Activated T-cell treated with anti-CD3 and anti-CD28 coated beads, Interleukin-2, amount 50 U/mL, for 24 hours (primary cell): ENCODE results near the gene EPDR1.

Experiments
- DNase-seq: peaks from one replicate; pipeline ENCODE4 v3.0.0-alpha.2; 2020
- H3K27ac Mint-ChIP-seq: 2 replicates; pipeline ENCODE4 v1.8.0; 2020; ENCODE audit warnings: mild to moderate bottlenecking, mixed read lengths
- H3K27me3 Mint-ChIP-seq: 2 replicates; pipeline ENCODE4 v1.8.0; 2020; ENCODE audit warnings: mixed read lengths
- H3K36me3 Mint-ChIP-seq: 2 replicates; pipeline ENCODE4 v1.8.0; 2020; ENCODE audit warnings: low read depth, mixed read lengths
- H3K4me1 Mint-ChIP-seq: 2 replicates; pipeline ENCODE4 v1.8.0; 2020; ENCODE audit warnings: low read depth, mixed read lengths
- H3K4me3 Mint-ChIP-seq: 2 replicates; pipeline ENCODE4 v1.8.0; 2020; ENCODE audit warnings: mild to moderate bottlenecking, moderate library complexity, mixed read lengths
- H3K9me3 Mint-ChIP-seq: 2 replicates; pipeline ENCODE4 v1.8.0; 2020; ENCODE audit warnings: mixed read lengths

The EPDR1 gene

DNA sequence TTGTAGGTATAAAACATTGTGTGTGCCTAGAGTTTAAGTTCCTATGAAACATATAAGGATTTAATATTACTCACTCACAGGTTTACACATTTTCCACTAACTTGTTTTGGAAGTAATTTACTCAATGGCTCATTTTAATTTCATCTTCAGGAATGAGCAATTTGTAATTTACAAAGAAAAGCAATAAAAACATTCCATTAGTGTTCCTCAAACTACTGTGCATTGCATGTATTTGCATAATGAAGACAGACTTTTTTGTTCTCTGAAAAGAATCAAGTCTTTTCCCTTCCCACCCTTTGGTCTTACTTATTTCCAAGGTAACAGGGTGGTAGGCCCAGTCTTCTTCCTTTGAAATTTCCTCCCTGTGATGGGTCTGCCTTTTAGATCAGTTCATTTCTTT, 61.2 kb downstream of the EPDR1 start:
- Mint-ChIP-seq H3K27me3 (no peaks in the 10 kb centered on the region), H3K27ac (no peak overlapping the region), H3K9me3 (no peaks in the 10 kb centered on the region), H3K4me1 (no peaks in the 10 kb centered on the region), H3K4me3 (no peak overlapping the region), H3K36me3 (no peaks in the 10 kb centered on the region)
- no peak for DNase-seq

DNA sequence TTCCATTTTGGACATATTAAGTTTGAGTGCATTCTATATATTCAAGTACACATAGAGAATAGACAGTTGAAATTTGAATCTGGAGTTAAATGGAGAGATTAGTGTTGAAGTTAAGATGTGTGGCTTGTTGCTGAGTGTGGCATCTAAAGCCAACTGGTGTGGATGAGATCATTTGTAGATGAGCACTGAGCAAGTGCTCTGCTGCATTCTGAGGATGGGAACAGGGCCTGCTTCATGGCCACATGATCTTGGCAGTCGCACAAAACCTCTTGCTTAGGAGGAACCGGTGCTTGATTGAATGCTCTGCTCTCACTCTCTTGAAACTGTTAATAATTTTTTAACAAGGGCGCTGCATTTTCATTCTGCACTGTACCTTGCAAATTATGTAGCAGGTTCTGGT, 62.0 kb downstream of the EPDR1 start:
- H3K27ac Mint-ChIP-seq: no peak overlapping the region
- H3K9me3 Mint-ChIP-seq: no peaks in the 10 kb centered on the region
- no peaks in the 10 kb centered on the region for H3K36me3 Mint-ChIP-seq
- DNase-seq: no peak
- H3K27me3 Mint-ChIP-seq: peaks cover 4% of the 10 kb centered on the region
- H3K4me3 Mint-ChIP-seq: no peak overlapping the region
- H3K4me1 Mint-ChIP-seq: no peaks in the 10 kb centered on the region

DNA sequence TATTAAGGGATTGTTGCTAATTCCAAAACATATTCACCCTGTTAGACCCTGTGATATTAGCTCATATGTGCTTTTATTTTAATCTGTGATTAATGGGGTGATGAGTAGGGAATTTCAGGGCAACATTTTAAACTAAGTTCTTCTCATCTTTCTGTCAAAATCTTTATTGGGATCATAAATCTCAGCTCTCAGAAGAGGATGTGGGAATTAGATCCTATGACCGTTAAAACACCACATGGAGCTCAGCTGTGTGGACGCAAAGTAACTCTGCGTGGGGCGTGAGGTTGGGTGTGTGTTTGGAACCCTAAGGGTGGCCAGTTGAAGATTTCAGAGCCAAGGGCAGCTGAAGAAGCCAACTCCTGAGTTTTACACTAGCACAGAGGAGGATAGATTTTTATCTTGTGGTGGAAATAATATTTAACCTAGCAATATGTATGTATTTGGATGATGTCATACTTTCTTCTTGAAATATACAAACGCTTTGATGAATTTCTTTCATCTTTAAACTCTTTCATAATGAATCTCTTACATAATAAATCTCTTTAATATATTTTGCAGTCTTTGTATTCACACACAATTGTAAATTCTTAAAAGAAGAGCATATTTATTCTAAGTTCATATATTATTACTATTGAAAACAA, 64.4 kb downstream of the EPDR1 start:
- H3K27me3 Mint-ChIP-seq: peaks cover 10% of the 10 kb centered on the region
- H3K9me3 Mint-ChIP-seq: no peaks in the 10 kb centered on the region

DNA sequence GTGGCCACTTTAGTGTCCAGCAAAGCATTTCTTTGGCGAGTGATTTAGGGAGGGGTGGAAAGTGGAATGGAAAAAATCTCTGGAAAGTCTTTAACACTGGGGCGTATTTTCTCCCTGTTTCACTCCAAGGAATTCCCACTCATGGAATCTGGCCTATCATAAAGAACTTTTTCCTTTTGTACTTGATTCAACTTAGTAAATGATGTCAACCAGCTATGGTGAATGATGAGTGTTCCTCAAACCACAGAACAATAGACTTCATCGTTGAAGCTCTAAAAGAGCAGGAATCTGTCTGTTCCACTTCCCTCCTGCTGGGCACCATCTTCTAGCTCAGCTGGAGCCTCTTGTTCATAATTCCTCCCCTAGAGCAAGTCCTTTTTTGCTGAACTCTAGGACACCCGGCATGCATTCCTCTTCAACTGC, 66.5 kb downstream of the EPDR1 start:
- no peak overlapping the region for H3K27ac Mint-ChIP-seq
- peaks cover 14% of the 10 kb centered on the region for H3K27me3 Mint-ChIP-seq
- no peaks in the 10 kb centered on the region for H3K9me3 Mint-ChIP-seq
- DNase-seq: no peak
- no peak overlapping the region for H3K4me3 Mint-ChIP-seq
- H3K4me1 Mint-ChIP-seq: no peaks in the 10 kb centered on the region
- H3K36me3 Mint-ChIP-seq: no peaks in the 10 kb centered on the region

More for the DNA sequence above, 64.4 kb downstream of the EPDR1 start:
- Mint-ChIP-seq H3K36me3 (no peaks in the 10 kb centered on the region), H3K27ac (no peak overlapping the region), H3K4me1 (no peaks in the 10 kb centered on the region), H3K4me3 (no peak overlapping the region)
- no peak for DNase-seq

DNA sequence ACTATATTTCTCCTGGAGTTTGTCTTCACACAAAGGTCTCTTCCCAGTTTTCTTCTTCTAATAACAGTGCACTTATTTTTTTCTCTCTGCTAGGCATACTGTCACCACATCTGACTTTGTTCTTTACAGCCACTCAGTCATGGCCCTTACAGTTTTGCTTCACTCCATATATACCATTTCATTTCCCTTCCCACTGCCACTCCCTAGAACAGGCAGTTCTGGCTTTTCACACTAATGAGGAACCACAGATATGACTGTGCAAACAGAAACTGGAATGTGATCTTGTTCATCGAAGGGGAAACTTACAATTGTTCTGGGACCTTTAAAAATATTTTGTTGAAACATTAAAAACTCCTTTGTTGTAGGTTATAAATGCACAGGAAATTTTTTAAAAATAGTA, 67.3 kb downstream of the EPDR1 start:
- no peaks in the 10 kb centered on the region for H3K4me1 Mint-ChIP-seq
- H3K27ac Mint-ChIP-seq: no peak overlapping the region
- no peaks in the 10 kb centered on the region for H3K9me3 Mint-ChIP-seq
- DNase-seq: no peak
- H3K36me3 Mint-ChIP-seq: no peaks in the 10 kb centered on the region
- H3K27me3 Mint-ChIP-seq: peaks cover 17% of the 10 kb centered on the region
- H3K4me3 Mint-ChIP-seq: no peak overlapping the region

DNA sequence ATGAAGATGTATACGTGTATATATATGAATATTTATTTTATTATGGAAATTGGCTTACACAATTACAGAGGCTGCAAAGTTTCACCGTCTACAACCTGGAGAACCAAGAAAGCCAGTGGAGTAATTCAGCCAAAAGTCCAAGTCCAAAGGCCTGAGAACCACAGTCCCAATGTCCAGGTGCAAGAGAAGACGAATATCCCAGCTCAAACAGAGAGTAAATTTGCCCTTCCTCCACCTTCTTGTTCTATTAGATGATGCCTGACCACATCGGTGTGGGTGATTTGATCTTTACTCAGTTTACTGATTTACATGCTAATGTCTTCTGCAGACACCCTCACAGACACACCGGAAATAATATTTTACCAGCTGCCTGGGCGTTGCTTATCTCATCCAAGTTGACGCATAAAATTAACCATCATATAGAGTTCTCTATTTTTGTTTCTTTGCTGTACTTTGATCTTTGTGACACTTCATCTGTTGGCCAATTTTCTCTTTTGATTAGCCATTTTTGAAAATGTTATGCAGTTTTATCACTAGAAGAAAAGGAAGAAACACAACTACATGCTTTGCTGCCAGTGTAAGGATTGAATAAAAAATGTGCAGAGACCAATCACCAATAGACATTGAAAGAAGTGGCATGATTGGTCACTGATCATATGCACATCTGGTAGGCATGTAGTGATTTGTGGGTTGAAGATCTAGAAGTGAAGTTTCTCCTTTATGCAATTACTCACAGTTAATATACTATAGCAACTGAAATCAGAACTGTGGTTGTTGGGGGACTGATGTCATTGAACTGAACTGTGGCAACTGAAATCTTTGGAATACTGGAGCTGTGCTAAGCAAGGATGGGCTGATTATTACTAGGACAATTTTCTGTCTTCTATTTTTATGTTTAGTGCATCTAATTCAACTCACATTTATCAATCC, 68.5 kb downstream of the EPDR1 start:
- H3K4me1 Mint-ChIP-seq: no peaks in the 10 kb centered on the region
- no peaks in the 10 kb centered on the region for H3K36me3 Mint-ChIP-seq
- peaks cover 17% of the 10 kb centered on the region for H3K27me3 Mint-ChIP-seq
- H3K4me3 Mint-ChIP-seq: no peak overlapping the region
- H3K27ac Mint-ChIP-seq: no peak overlapping the region
- no peak for DNase-seq
- no peaks in the 10 kb centered on the region for H3K9me3 Mint-ChIP-seq

DNA sequence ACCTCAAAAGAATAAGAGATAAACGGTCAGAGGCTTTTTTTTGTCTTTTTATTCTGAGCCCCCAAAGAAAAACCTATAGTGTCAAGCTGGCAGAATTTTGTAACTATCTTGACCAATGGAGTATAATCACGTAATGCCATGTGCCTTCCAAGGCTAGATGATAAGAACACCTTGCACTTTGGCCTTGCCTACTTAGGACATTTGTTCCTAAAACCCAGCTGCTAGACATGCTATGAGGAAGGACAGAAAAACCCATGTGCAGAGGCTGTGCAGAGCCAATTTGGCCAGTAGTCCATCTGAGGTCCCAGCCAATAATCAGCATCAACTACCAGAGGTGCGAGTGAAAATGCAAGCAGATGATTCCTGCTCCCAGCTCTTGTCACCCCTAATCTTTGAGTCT, 69.9 kb downstream of the EPDR1 start:
- no peaks in the 10 kb centered on the region for H3K4me1 Mint-ChIP-seq
- H3K36me3 Mint-ChIP-seq: no peaks in the 10 kb centered on the region
- H3K4me3 Mint-ChIP-seq: no peak overlapping the region
- peaks cover 17% of the 10 kb centered on the region for H3K27me3 Mint-ChIP-seq
- H3K9me3 Mint-ChIP-seq: peaks cover 3% of the 10 kb centered on the region
- no peak overlapping the region for H3K27ac Mint-ChIP-seq
- no peak for DNase-seq

DNA sequence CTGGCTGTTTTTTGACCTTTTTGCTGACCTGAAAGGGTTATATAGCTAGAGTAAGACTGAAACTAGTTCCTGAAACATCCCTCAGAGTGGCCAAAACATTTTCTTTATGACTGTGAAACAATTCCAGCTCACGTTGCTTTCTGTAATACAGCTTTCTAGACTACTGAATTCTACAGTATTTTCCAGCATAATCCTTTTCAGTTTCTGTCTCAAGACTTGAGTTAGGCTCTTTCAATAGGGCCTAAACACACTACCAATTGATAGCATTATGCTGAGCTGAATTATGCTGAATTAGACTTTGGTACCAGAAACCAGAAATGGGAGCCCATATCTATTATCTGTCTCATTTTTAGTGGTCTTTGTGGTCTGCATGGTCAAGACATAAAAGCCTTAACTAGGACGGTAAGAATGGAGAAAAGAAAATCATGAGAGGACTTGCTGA, 72.6 kb downstream of the EPDR1 start:
- peaks cover 10% of the 10 kb centered on the region for H3K27me3 Mint-ChIP-seq
- DNase-seq: no peak
- no peaks in the 10 kb centered on the region for H3K36me3 Mint-ChIP-seq
- H3K4me3 Mint-ChIP-seq: no peak overlapping the region
- H3K4me1 Mint-ChIP-seq: no peaks in the 10 kb centered on the region
- H3K27ac Mint-ChIP-seq: no peak overlapping the region
- H3K9me3 Mint-ChIP-seq: peaks cover 3% of the 10 kb centered on the region

DNA sequence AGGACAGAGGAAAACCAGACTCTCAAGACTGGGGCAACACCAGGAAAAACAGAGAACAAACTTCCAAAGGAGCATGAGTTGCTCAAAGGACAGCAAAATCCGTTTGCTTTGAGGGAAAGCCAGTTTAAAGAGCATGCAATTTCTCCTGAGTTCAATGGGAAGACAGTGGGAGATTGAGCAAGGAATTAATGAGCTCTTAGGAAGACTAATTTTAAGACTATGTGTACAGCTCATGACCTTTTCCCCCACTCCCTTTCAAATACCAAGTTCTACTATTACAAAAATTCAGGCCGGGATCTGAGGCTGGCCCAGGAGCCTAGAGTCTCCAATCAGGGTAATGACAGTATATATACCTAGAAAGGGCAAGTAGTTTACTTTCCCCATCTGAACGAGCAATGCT, 79.2 kb downstream of the EPDR1 start:
- H3K9me3 Mint-ChIP-seq: peaks cover under 1% of the 10 kb centered on the region
- H3K4me1 Mint-ChIP-seq: no peaks in the 10 kb centered on the region
- H3K36me3 Mint-ChIP-seq: no peaks in the 10 kb centered on the region
- no peak for DNase-seq
- H3K27me3 Mint-ChIP-seq: peaks cover 11% of the 10 kb centered on the region
- no peak overlapping the region for H3K4me3 Mint-ChIP-seq
- H3K27ac Mint-ChIP-seq: no peak overlapping the region

DNA sequence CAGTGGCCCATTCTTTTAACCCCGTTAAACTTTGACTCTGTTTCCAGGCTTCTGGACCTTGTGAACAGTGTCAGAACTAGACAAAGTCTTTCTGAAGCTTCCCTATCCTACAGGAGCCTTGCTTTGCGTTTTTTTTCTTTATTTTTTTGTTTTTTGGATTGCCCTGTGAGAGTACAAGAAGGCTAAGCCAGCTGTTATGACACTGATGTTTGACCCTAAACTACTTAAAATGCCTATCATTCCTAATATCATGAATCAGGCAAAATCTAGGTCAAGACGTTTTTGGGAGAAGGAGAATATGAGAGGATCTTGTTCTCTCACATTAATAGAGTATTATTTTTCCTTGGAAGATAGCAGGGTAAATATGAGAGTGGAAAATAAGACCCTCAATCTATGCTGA, 79.8 kb downstream of the EPDR1 start:
- Mint-ChIP-seq H3K4me1 (no peaks in the 10 kb centered on the region), H3K4me3 (no peak overlapping the region), H3K27ac (no peak overlapping the region), H3K27me3 (peaks cover 11% of the 10 kb centered on the region), H3K9me3 (no peaks in the 10 kb centered on the region), H3K36me3 (no peaks in the 10 kb centered on the region)
- no peak for DNase-seq
